Activated CD8-positive, alpha-beta memory T cell treated with anti-CD3 and anti-CD28 coated beads, Interleukin-2, amount 10 ng/mL, durations not matched to agents 7 days and 5 days (primary cell): ENCODE results near the gene APOBEC3H. TPM values are rescaled to one million over a fixed set of nuclear protein-coding genes. Genes with fewer than 3 reads are reported as not detected.
"Not testable (repeated sequence)": the region's sequence is repeated elsewhere in the genome, so short reads cannot be mapped to it uniquely, and the experiment has no call there.

Source experiments
- ATAC-seq: fragments of 150-1000 bp; cut with Tn5 transposase; one replicate; pipeline ENCODE4 v1.10.0; 2021; ENCODE audit warnings: moderate library complexity
- CTCF ChIA-PET: fragments of 350-600 bp; sonication (Branson Sonifier 250); formaldehyde crosslinking; loops from one replicate; lab custom pipeline; 2021; ENCODE audit warnings: antibody characterized with exemption; lab: Charles Lee
- DNase-seq: peaks from one replicate; pipeline ENCODE4 v3.0.0-alpha.2; 2020
- H3K27ac Mint-ChIP-seq: one replicate; pipeline ENCODE4 v1.8.0; 2021; ENCODE audit warnings: mild to moderate bottlenecking, mixed read lengths
- H3K27me3 Mint-ChIP-seq: one replicate; pipeline ENCODE4 v1.8.0; 2021; ENCODE audit warnings: mixed read lengths
- H3K36me3 Mint-ChIP-seq: one replicate; pipeline ENCODE4 v1.8.0; 2021; ENCODE audit warnings: mild to moderate bottlenecking, mixed read lengths
- H3K4me1 Mint-ChIP-seq: one replicate; pipeline ENCODE4 v1.8.0; 2021; ENCODE audit warnings: mixed read lengths
- H3K4me3 Mint-ChIP-seq: one replicate; pipeline ENCODE4 v1.8.0; 2021; ENCODE audit warnings: mild to moderate bottlenecking, moderate library complexity, mixed read lengths
- H3K9me3 Mint-ChIP-seq: one replicate; pipeline ENCODE4 v1.8.0; 2022; ENCODE audit warnings: low read depth, mixed read lengths
- total RNA-seq, 2 experiments: library from RNA; stranded (reverse); gene quantifications; one replicate each; pipeline ENCODE4 v1.2.3, GENCODE V29; 2021

The APOBEC3H gene
- total RNA-seq, 2 experiments from 2014 or later = 67.0 to 137 TPM

DNA sequence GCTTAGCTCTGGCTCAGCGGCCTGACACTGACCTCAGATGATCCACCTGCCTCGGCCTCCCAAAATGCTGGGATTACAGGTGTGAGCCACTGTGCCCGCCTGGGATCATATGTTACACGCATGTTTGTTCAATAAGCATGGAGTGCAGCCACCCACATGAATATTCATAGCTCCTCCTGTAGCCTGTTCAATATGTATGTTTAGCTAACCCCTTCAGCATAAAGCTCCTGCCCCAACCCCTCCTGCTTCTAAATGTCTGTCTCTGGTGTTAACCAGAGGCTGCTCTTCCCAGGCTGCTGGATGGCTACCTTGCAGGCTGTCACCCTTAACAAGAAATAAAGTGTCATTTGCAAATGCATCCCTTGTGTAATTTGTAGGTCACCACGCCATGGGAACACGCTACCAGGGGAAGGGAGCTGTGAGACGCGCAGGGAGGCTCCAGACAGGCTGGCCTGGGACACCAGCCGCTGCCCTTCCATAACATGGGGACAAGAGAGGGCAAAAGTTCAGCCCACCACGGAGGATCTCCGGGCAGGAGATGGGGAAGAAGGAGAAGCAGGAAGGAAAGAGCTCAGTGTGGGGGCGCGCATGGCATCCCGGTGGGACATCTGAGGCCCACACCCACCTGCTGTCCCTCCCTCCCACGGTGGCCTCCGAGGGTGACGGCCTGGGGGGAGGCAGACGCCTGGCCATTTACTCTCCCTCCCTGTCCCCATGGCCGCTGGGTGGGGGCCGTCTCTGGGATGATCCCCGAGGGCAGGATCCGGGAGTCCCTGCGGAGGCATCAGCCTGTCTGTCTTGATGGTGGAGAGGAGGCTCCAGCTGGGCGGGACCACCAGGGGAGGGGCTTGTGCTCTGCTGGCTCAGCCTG, 20.7 kb upstream of the APOBEC3H start:
- Mint-ChIP-seq H3K4me3 (peak overlapping the region; percentile 68), H3K4me1 (peaks cover 29% of the 10 kb centered on the region), H3K36me3 (peaks cover 29% of the 10 kb centered on the region), H3K27ac (peak overlapping the region; percentile 44)
- DNase-seq, H3K27me3 Mint-ChIP-seq, ATAC-seq, H3K9me3 Mint-ChIP-seq: not testable (repeated sequence)
- CTCF ChIA-PET = interaction anchor here (1.2 kb wide), 1 partner anchor 42 kb away, joined by 3 read pairs; no protein-coding TSS in a partner anchor

DNA sequence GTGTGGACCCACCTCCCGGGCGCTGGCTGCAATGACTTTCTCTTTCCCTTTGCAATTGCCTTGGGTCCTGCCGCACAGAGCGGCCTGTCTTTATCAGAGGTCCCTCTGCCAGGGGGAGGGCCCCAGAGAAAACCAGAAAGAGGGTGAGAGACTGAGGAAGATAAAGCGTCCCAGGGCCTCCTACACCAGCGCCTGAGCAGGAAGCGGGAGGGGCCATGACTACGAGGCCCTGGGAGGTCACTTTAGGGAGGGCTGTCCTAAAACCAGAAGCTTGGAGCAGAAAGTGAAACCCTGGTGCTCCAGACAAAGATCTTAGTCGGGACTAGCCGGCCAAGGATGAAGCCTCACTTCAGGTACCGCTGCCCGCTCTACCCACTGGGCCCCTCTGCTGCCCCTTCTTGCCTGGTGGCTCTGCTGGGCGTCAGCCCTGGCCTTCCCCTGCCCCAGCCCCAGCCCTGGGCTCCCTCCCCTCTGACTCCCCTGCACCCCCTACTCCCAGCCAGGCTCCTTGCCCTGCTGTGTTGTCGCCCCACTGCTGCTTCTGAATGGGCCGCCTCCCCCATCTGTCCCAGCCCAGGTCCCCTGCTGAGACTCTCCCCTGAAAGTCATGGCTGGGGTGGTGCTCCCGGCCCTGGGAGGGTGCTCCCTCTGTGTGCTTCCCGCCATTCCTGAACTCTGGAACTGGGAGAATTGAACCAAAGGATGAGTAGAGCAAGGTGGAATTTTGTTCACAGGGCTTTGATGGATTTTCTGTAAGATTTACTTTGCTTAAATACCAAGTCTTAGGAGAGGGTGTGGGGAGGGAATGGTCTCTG, 19.8 kb upstream of the APOBEC3H start, which contains the start of gene APOBEC3G:
Gene APOBEC3G (plus strand): TSS at position 250 of the 815 bp plus-strand sequence. CDS start 87 bp downstream, at position 337.
- Mint-ChIP-seq H3K4me1 (peaks cover 37% of the 10 kb centered on the region), H3K36me3 (peaks cover 38% of the 10 kb centered on the region), H3K4me3 (peak within 1 kb of the TSS; percentile 96), H3K27ac (peak within 1 kb of the TSS; percentile 88)
- CTCF ChIA-PET = interaction anchor here (0.6 to 1.4 kb wide), 2 partner anchors 45 to 48 kb away, joined by 3 read pairs; no protein-coding TSS in a partner anchor
- not testable (repeated sequence) for H3K27me3 Mint-ChIP-seq, H3K9me3 Mint-ChIP-seq
- DNase-seq = peak; percentile 86
- ATAC-seq = peak; percentile 93

DNA sequence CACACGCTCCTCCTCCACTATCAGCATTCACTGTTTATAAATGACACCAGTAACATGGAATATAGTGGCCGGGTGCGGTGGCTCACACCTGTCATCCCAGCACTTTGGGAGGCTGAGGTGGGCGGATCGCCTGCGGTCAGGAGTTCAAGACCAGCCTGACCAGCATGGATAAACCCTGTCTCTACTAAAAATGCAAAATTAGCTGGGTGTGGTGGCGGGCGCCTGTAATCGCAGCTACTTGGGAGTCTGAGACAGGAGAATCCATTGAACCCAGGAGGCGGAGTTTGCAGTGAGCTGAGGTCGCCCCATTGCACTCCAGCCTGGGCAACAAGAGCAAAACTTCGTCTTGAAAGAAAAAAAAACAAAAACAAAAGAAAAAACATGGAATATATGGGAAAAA, 19.1 kb upstream of the APOBEC3H start:
- CTCF ChIA-PET = interaction anchor here (0.6 to 2.1 kb wide), 4 partner anchors 14 to 44 kb away, joined by 3 to 5 read pairs (median 3); no protein-coding TSS in a partner anchor
- Mint-ChIP-seq H3K4me3 (peak overlapping the region; percentile 96), H3K27ac (peak overlapping the region; percentile 88), H3K4me1 (peaks cover 44% of the 10 kb centered on the region), H3K36me3 (peaks cover 44% of the 10 kb centered on the region)
- not testable (repeated sequence) for DNase-seq, H3K9me3 Mint-ChIP-seq, H3K27me3 Mint-ChIP-seq, ATAC-seq

DNA sequence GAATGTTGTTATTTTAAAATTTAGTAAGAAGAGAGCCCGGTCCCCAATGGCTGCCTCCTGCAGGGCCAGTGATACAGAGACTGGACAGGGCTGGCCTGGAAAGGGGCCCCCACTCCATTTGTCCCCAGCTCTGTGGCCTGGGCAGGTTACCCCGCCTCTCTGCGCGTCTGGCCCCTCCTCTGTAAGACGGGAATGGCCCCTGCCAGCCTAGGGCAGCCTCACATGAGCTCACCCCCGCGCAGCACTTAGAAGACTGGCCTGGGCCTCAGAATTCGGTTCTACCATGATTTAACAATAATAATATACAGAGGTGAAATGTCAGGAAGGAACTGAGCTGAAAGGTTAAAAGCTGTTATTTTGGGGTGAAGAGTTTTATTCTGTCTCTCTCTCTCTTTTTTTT, 18.7 kb upstream of the APOBEC3H start:
- H3K27ac Mint-ChIP-seq = peak overlapping the region; percentile 88
- H3K36me3 Mint-ChIP-seq = peaks cover 45% of the 10 kb centered on the region
- H3K4me3 Mint-ChIP-seq = peak overlapping the region; percentile 96
- no peaks in the 10 kb centered on the region for H3K9me3 Mint-ChIP-seq
- peaks cover 48% of the 10 kb centered on the region for H3K4me1 Mint-ChIP-seq
- ATAC-seq (no peak), DNase-seq (no peak)
- no peaks in the 10 kb centered on the region for H3K27me3 Mint-ChIP-seq
- CTCF ChIA-PET = interaction anchor here (0.6 to 2.1 kb wide), 4 partner anchors 13 to 43 kb away, joined by 3 to 5 read pairs (median 3); no protein-coding TSS in a partner anchor

DNA sequence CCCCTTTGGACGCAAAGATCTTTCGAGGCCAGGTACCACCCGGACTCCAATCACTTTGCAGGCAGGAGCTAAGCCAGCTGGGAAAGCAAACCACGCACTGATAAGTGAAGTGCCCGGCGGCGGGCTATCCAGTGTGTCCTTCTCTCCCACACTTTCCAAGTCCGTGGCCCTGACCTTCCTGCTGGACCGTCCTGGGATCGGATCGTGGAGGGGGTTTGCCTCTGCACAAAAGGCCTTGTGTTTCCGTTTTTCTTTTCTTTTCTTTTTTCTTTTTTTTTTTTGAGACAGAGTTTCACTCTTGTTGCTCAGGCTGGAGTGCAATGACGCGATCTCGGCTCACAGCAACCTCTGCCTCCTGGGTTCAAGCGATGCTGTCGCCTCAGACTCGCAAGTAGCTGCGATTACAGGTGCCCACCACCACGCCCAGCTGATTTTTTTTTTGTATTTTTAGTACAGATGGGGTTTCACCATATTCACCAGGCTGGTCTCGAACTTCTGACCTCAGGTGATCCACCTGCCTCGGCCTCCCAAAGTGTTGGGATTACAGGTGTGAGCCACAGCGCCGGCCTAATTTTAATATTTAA, 17.9 kb upstream of the APOBEC3H start:
- peaks cover 48% of the 10 kb centered on the region for H3K36me3 Mint-ChIP-seq

DNA sequence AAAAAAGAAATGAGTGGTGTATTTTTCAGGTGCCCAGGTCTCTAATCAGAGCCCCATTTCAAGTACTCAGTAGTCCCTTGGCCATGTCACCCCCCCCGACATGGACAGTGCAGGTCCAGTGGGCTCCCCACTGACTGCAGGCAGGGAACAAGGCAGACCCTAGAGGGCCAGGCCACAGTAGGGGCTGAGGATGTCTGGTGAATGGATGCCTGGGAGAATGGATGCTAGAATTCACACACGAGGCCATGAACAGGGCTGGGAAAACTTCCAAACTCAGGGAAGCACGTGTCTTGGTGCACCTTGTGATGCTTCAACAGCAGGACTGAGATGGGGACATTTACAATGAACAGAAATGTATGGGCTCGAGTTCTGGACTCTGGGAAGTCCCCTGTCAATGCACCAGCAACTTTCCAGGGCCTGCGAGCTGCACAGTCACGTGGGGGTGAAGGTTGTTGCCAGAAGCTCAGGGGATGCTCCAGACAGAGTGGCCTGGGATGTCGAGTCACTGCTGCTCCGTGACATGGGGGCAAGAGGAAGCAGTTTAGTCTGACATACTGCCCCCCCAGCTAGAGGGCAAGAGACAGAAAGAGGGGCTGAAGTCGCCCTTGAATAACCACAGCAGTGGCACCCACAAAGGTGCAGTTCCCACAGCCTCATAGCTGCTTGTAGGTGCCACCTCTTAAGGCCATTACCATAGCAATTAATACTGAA, 16.8 kb upstream of the APOBEC3H start:
- Mint-ChIP-seq H3K9me3 (no peaks in the 10 kb centered on the region), H3K27ac (peak overlapping the region; percentile 71), H3K4me3 (peak overlapping the region; percentile 57), H3K36me3 (peaks cover 48% of the 10 kb centered on the region), H3K4me1 (peaks cover 60% of the 10 kb centered on the region), H3K27me3 (no peaks in the 10 kb centered on the region)
- CTCF ChIA-PET = interaction anchor here (0.8 to 2.1 kb wide), 6 partner anchors 8 to 77 kb away, joined by 3 to 5 read pairs (median 4); partner anchors contain the start of gene APOBEC3H
- DNase-seq (no peak), ATAC-seq (no peak)

More for the DNA sequence above, 17.9 kb upstream of the APOBEC3H start:
- H3K27me3 Mint-ChIP-seq, H3K9me3 Mint-ChIP-seq, DNase-seq, ATAC-seq: not testable (repeated sequence)
- CTCF ChIA-PET = interaction anchor here (0.7 to 2.1 kb wide), 5 partner anchors 13 to 695 kb away, joined by 3 to 5 read pairs (median 3); partner anchors contain the start of gene APOBEC3H
- peaks cover 55% of the 10 kb centered on the region for H3K4me1 Mint-ChIP-seq
- peak overlapping the region; percentile 96 for H3K4me3 Mint-ChIP-seq
- H3K27ac Mint-ChIP-seq = peak overlapping the region; percentile 88

DNA sequence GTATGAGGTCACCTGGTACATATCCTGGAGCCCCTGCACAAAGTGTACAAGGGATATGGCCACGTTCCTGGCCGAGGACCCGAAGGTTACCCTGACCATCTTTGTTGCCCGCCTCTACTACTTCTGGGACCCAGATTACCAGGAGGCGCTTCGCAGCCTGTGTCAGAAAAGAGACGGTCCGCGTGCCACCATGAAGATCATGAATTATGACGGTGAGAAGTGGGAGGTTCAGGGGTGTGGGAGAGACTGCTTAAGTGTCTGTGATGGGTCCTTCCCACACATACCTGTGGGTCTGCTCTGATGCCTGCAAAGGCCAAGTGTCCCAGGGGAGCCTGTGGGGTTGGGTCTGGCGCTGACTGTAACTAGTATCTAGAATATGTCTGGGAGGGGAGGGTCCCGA, 16.0 kb upstream of the APOBEC3H start:
- Mint-ChIP-seq H3K4me3 (peak overlapping the region; percentile 42), H3K36me3 (peaks cover 51% of the 10 kb centered on the region), H3K27ac (peak overlapping the region; percentile 71), H3K27me3 (no peaks in the 10 kb centered on the region), H3K9me3 (no peaks in the 10 kb centered on the region), H3K4me1 (peaks cover 67% of the 10 kb centered on the region)
- CTCF ChIA-PET = interaction anchor here (1.6 kb wide), 1 partner anchor 8 kb away, joined by 3 read pairs; no protein-coding TSS in a partner anchor
- ATAC-seq = no peak
- DNase-seq = no peak

DNA sequence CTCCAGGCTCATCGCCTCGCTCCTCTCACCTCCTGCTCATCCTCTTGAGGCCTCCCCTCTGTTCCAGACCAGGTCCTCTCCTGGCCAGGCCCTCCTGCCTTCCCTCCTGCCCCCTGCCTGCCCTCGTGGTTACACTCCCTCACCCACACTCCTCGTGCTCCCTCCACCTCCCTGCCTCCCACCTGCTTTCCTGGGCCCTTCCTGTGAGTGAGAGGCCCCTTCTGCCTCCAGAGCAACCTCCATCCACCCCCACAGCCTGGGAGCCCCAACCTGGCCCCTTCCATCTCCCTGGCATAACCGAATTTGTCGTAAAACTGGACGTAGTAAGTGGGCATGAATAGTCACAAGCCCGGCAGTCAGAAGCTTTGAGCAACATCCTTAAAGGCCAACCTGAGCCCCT, 15.4 kb upstream of the APOBEC3H start:
- Mint-ChIP-seq H3K9me3 (no peaks in the 10 kb centered on the region), H3K4me3 (peak overlapping the region; percentile 7), H3K27ac (peak overlapping the region; percentile 71), H3K4me1 (peaks cover 69% of the 10 kb centered on the region), H3K36me3 (peaks cover 56% of the 10 kb centered on the region), H3K27me3 (no peaks in the 10 kb centered on the region)
- ATAC-seq (no peak), DNase-seq (no peak)
- CTCF ChIA-PET = no interaction called here

DNA sequence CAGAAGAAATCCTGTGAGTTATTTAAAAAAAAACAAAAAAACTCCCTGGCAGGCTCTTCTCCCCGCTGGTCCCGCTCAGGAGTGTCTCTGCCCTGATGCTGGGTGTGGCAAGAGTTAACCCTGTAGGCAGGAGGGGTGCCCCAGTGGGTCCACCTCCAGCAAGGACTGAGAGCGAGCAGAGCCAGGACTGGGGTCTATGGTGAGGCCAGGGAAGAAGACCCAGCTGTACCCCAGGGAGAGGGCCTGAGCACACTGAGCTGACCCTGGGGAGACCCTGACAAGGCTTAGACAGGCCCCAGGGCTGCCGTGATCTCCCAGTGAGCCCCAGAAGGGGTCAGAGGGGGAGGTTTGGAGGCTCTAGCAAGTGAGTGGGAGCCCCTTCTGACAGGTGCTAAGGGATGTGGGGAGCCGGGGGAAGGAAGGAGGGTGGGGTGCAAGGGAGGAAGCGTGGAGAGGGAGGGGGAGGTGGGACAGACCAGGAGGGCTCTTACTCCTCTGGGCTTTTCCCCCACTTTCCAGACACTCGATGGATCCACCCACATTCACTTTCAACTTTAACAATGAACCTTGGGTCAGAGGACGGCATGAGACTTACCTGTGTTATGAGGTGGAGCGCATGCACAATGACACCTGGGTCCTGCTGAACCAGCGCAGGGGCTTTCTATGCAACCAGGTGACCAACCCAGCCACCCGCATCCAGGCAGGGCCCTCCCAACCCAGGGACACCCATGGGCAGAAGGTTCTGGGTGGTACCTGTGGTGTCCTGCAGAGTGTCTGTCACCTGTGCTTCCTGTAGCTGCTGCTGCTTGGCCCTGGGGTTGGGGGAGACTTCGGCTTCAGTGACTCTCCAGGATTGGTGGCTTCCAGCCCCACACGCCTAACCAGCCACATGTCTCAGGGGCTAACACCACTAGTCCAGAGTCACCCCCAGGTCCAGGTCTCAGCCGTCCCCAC, 13.6 kb upstream of the APOBEC3H start:
- Mint-ChIP-seq H3K27me3 (no peaks in the 10 kb centered on the region), H3K36me3 (peaks cover 52% of the 10 kb centered on the region), H3K27ac (peak overlapping the region; percentile 68), H3K4me1 (peaks cover 81% of the 10 kb centered on the region), H3K4me3 (no peak overlapping the region), H3K9me3 (no peaks in the 10 kb centered on the region)
- ATAC-seq (no peak), DNase-seq (no peak)
- CTCF ChIA-PET = no interaction called here

DNA sequence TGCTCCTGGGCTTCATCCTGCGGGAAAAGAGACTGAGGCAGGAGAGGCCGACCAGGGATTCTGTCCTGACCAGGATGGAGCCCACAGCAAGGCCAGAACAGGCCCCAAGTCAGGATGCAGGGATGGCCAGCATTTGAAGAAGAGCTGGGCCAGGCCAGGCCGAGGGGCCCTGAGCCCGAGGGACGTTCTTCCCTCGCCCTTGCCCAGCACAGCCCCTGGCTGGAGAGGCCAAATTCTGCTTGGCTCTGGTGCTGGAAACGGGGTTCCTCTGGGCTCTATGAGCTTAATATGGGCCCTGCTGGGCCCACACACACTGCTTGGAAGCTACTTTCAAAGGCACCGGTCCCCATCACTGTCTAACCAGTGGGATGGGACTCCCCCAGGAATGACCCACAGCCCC, 12.4 kb upstream of the APOBEC3H start:
- H3K9me3 Mint-ChIP-seq = no peaks in the 10 kb centered on the region
- DNase-seq = no peak
- peak overlapping the region; percentile 22 for H3K27ac Mint-ChIP-seq
- no peaks in the 10 kb centered on the region for H3K27me3 Mint-ChIP-seq
- H3K36me3 Mint-ChIP-seq = peaks cover 49% of the 10 kb centered on the region
- ATAC-seq = no peak
- no peak overlapping the region for H3K4me3 Mint-ChIP-seq
- CTCF ChIA-PET = no interaction called here
- H3K4me1 Mint-ChIP-seq = peaks cover 88% of the 10 kb centered on the region

DNA sequence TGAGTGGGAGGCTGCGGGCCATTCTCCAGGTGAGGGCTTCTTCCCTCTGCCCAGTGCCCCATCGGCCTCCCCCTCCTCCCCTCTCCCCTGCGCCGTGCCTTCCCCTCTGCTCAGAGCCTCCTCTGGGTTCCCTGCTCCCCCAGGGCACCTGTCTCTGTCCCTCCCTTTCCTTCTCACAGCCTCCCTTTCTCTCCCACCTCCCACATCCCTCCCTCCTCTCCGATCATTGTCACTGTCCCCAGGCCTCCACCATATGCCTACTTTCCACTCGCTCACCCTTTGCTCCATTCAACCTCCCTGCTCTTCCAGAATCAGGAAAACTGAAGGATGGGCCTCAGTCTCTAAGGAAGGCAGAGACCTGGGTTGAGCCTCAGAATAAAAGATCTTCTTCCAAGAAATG, 9.9 kb upstream of the APOBEC3H start:
- peaks cover 27% of the 10 kb centered on the region for H3K36me3 Mint-ChIP-seq
- ATAC-seq (no peak), DNase-seq (no peak)
- H3K4me1 Mint-ChIP-seq = peaks cover 91% of the 10 kb centered on the region
- CTCF ChIA-PET = interaction anchor here (1.6 kb wide), 1 partner anchor 11 kb away, joined by 4 read pairs; no protein-coding TSS in a partner anchor
- H3K4me3 Mint-ChIP-seq = no peak overlapping the region
- H3K9me3 Mint-ChIP-seq = no peaks in the 10 kb centered on the region
- H3K27me3 Mint-ChIP-seq = no peaks in the 10 kb centered on the region
- peak overlapping the region; percentile 76 for H3K27ac Mint-ChIP-seq
